T-helper 1 cell treated with Interleukin-12 subunit alpha and Interleukin-12 subunit beta and Interleukin-4 antibody, amounts not matched to agents 30 μg/mL and 1 μg/mL, for 36 hours (primary cell): ENCODE measurements around the gene EEF1B2.
"Not testable (repeated sequence)": the region's sequence is repeated elsewhere in the genome, so short reads cannot be mapped to it uniquely, and the experiment has no call there.

Experiments
- H3K27ac Mint-ChIP-seq: one replicate; pipeline ENCODE4 v1.8.0; 2021; ENCODE audit warnings: mild to moderate bottlenecking, mixed read lengths
- H3K27me3 Mint-ChIP-seq: one replicate; pipeline ENCODE4 v1.8.0; 2021; ENCODE audit warnings: low read depth, mixed read lengths
- H3K36me3 Mint-ChIP-seq: one replicate; pipeline ENCODE4 v1.8.0; 2021; ENCODE audit warnings: low read depth, mixed read lengths
- H3K4me1 Mint-ChIP-seq: one replicate; pipeline ENCODE4 v1.8.0; 2021; ENCODE audit warnings: low read depth, mixed read lengths
- H3K4me3 Mint-ChIP-seq: one replicate; pipeline ENCODE4 v1.8.0; 2021; ENCODE audit warnings: mild to moderate bottlenecking, moderate library complexity, mixed read lengths
- H3K9me3 Mint-ChIP-seq: one replicate; pipeline ENCODE4 v1.8.0; 2021; ENCODE audit warnings: mixed read lengths

EEF1B2 gene

DNA sequence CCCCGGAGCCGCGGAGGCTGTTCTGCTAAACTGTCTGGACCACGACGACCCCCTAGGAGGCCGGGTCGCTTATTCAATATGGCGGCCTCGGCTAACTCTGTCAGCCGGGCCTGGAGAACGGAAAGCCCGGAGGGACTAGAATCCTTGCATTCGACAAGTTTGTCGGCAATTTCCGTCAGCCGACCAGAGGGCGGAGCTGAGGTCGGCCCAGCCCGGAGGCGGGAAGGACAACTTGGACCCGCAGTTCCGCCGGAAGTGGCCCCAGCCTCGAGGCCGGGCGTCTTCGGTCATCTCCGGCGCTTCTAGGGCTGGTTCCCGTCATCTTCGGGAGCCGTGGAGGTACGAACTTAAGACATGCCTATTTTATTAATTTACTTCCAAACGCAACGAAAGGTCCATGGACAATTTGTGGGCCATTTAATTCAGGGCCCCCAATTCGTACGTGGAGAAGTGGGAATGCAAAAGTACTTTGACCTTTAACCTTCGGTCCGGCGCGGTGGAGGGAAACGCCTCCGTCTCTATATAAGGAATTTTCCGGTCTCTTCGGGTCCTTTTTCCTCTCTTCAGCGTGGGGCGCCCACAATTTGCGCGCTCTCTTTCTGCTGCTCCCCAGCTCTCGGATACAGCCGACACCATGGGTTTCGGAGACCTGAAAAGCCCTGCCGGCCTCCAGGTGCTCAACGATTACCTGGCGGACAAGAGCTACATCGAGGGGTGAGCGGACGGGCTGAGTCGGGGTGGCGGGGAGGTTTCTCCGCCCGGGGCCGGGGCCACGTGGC is at the start of gene EEF1B2, which contains the start of gene NDUFS1:
EEF1B2 (plus strand) TSS at position 550 of the 779 bp plus-strand sequence; CDS start at position 635, 85 bp downstream.
NDUFS1 (minus strand) TSS at position 99 of the 779 bp plus-strand sequence. CDS start 5,766 bp downstream, outside the sequence.
- Mint-ChIP-seq H3K27ac (peak within 1 kb of the TSS; percentile 96), H3K27me3 (no peaks in the 10 kb centered on the region), H3K36me3 (peaks cover 42% of the 10 kb centered on the region), H3K9me3 (no peaks in the 10 kb centered on the region), H3K4me3 (peak within 1 kb of the TSS; percentile 98), H3K4me1 (peaks cover 46% of the 10 kb centered on the region)

DNA sequence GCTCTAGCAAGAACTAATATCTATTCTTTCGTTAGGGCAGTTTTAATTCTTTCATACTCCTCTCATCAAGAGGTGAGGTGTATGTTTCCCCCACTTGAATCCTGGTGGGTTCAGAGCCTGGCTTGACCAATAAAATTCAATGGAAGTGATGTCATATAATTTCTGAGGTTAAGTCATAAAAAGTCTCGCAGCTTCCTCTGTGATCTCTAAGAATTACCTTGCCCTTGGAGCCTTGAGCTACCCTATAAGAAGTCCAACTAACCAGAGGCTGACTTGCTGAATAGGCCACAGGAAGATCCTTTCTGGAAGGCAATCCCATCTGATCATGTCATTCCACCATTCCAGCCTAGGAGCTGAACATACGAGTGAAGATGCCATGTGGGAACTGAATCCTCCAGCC is 47.6 kb upstream of the EEF1B2 start:
- Mint-ChIP-seq H3K27ac (no peak overlapping the region), H3K4me1 (no peaks in the 10 kb centered on the region), H3K4me3 (no peak overlapping the region), H3K36me3 (peaks cover 4% of the 10 kb centered on the region), H3K9me3 (no peaks in the 10 kb centered on the region), H3K27me3 (no peaks in the 10 kb centered on the region)

DNA sequence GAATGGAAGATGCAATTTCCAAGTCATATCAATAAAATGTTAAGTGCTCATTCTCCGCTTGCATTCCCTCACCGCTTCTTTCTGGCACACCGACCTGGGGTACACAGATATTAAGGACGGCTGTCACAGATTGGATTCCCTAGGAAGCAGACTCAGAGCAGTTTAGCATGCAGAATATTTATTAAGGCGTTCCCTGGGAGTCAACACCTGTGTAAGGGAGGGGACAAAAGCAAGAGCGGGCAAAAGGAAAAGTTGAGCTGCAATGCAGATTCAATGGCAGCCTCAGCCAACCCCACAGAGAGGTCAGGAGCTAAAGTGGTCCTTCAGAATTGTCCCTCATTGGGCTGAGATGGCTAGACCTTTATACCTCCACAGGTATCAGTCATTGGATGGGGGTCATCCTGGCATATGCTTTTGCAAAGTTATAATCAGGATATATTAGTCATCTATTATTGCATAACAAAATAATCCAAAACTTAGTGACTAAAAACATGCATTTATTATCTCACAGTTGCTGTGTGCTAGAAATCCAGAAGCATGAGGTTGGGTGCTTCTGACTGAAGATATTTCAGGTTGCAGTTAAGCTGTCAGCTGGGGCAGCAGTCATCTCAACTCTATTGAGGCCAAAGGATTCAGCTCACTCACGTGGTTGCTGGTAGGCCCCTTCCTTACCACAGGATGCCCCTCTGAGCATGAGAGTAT is 46.7 kb upstream of the EEF1B2 start:
- Mint-ChIP-seq H3K27ac (no peak overlapping the region), H3K36me3 (peaks cover 4% of the 10 kb centered on the region), H3K4me1 (no peaks in the 10 kb centered on the region), H3K27me3 (no peaks in the 10 kb centered on the region), H3K4me3 (no peak overlapping the region), H3K9me3 (no peaks in the 10 kb centered on the region)

DNA sequence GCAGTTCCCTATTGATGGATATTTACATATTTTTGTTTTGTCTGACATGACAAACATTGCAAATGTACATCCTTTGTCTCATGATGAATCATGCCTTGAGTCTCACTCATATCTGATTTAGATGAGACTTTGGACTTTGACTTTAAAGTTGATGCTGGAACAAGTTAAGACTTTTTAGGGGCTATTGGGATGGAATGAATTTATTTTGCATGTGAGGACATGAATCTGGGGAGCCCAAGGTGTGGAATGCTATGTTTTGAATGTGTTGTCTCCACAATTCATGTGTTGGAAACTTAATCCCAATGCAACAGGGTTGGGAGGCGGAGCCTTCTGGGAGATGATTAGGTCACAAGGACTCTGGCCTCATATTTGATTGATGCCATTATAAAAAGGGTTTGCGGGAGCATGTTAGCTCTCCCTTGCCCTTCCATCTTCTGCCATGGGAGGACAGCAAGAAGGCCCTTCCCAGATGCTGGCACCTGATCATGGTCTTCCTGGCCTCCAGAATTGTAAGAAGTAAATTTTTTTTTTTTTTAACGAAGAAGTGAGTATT is 44.6 kb upstream of the EEF1B2 start:
- peaks cover 8% of the 10 kb centered on the region for H3K36me3 Mint-ChIP-seq
- no peak overlapping the region for H3K4me3 Mint-ChIP-seq
- no peak overlapping the region for H3K27ac Mint-ChIP-seq
- no peaks in the 10 kb centered on the region for H3K4me1 Mint-ChIP-seq
- H3K9me3 Mint-ChIP-seq = peaks cover 2% of the 10 kb centered on the region
- no peaks in the 10 kb centered on the region for H3K27me3 Mint-ChIP-seq

GRCh38 chr2:206116278-206116677 is 43.4 kb upstream of the EEF1B2 start:
- no peaks in the 10 kb centered on the region for H3K4me1 Mint-ChIP-seq
- no peaks in the 10 kb centered on the region for H3K27me3 Mint-ChIP-seq
- no peak overlapping the region for H3K4me3 Mint-ChIP-seq
- no peak overlapping the region for H3K27ac Mint-ChIP-seq
- H3K9me3 Mint-ChIP-seq = peaks cover 7% of the 10 kb centered on the region
- peaks cover 18% of the 10 kb centered on the region for H3K36me3 Mint-ChIP-seq

DNA sequence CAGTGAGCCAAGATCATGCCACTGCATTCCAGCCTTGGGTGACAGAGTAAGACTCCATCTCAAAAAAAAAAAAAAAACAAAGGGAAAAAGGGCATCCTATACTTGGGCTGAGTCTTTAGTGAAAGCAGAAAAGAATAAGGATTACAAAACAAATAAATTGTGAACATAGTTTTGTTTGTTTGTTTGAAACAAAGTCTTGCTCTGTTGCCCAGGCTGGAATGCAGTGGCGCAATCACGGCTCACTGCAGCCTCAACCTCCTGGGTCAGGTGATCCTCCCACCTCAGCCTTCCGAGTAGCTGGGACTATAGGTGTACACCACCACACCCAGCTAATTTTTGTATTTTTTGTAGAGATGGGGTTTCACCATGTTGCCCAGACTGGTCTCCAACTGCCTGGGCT is 37.1 kb upstream of the EEF1B2 start:
- not testable (repeated sequence) for H3K27me3 Mint-ChIP-seq, H3K4me3 Mint-ChIP-seq, H3K9me3 Mint-ChIP-seq, H3K4me1 Mint-ChIP-seq, H3K27ac Mint-ChIP-seq
- peaks cover 33% of the 10 kb centered on the region for H3K36me3 Mint-ChIP-seq

DNA sequence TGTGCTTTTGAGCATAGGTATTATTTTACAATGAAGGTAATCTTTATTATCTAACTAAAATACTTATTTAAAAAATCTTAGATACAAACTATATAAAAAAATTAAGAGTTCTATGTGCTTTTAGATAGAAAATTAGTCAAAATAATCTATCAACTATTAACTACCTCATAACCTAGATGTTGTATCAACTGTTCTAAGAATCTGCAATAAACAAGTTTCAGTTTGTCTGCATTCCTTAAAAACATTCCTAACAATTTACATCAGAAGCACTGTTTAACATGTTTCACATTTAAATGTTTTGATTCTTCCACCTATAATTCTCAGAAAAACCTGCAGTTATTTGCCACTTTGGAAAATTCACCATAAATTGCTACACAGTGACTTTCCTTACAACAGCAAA is 33.8 kb upstream of the EEF1B2 start:
- no peak overlapping the region for H3K27ac Mint-ChIP-seq
- H3K4me1 Mint-ChIP-seq = no peaks in the 10 kb centered on the region
- H3K36me3 Mint-ChIP-seq = peaks cover 27% of the 10 kb centered on the region
- H3K4me3 Mint-ChIP-seq = no peak overlapping the region
- H3K9me3 Mint-ChIP-seq = no peaks in the 10 kb centered on the region
- no peaks in the 10 kb centered on the region for H3K27me3 Mint-ChIP-seq

- Mint-ChIP-seq H3K4me3 (no peak overlapping the region), H3K4me1 (no peaks in the 10 kb centered on the region), H3K27me3 (no peaks in the 10 kb centered on the region), H3K9me3 (no peaks in the 10 kb centered on the region), H3K27ac (no peak overlapping the region), H3K36me3 (peaks cover 19% of the 10 kb centered on the region)
Measured at GRCh38 chr2:206127656-206128055, 32.0 kb upstream of the EEF1B2 start.

DNA sequence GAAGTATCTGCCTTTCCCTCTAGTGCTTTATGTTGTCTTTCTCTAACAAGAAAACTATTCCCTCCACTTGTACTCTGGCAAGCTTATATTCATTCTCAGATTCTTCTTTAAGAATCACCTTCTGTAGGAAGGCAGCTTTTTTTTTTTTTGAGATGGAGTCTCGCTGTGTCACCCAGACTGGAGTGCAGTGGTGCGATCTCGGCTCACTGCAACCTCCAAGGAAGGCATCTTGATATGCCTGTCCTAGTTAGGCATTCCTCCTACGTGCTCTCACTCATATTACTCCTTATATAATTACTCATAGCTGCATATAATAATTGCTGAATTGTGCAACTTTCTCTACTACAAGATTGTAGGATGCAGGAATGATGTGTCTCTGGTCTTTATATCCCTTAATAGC is 16.2 kb upstream of the EEF1B2 start:
- Mint-ChIP-seq H3K9me3 (no peaks in the 10 kb centered on the region), H3K4me1 (no peaks in the 10 kb centered on the region), H3K36me3 (peaks cover 40% of the 10 kb centered on the region), H3K27me3 (no peaks in the 10 kb centered on the region), H3K4me3 (no peak overlapping the region), H3K27ac (no peak overlapping the region)

DNA sequence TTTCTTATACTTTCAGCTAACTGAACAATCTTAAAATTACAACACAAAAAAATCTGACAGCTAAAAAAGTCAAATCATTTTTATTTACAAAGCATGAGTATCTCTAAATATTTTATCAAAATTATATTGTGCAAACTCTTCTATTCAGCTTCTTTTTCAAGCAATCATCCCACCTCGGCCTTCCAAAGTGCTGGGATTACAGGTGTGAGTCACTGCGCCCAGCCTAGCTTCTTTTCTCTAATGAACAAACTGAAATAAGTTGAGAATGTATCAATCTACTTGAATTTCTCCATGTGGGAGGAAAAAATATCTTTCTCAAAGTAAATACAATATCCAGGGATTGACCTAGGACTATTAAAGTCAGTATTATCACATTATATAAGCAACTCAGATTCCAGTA is 15.3 kb upstream of the EEF1B2 start:
- Mint-ChIP-seq H3K27ac (no peak overlapping the region), H3K4me3 (no peak overlapping the region), H3K36me3 (peaks cover 45% of the 10 kb centered on the region), H3K9me3 (no peaks in the 10 kb centered on the region), H3K4me1 (no peaks in the 10 kb centered on the region), H3K27me3 (no peaks in the 10 kb centered on the region)

GRCh38 chr2:206145665-206146064 is 14.0 kb upstream of the EEF1B2 start:
- no peak overlapping the region for H3K27ac Mint-ChIP-seq
- H3K4me1 Mint-ChIP-seq = peaks cover 5% of the 10 kb centered on the region
- H3K4me3 Mint-ChIP-seq = no peak overlapping the region
- no peaks in the 10 kb centered on the region for H3K27me3 Mint-ChIP-seq
- no peaks in the 10 kb centered on the region for H3K9me3 Mint-ChIP-seq
- H3K36me3 Mint-ChIP-seq = peaks cover 49% of the 10 kb centered on the region

DNA sequence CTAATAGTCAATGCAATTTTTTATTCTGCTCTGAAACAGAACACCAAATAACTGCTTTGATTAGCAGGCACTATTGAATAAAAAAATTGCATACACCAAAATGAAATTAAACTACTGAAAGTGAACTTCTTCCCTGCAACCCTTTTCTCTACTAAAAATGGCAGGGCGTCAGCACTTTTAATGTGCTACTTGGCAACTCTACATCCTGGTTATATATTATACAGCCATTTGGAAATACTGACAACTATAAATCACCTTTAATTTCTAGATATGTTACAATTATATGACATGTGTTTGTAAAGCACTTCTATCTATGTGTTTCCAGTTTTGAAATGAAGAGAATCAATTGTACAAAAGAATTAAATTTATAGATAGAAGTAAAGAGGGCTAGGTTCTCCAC is 10.4 kb upstream of the EEF1B2 start:
- Mint-ChIP-seq H3K27me3 (no peaks in the 10 kb centered on the region), H3K4me3 (no peak overlapping the region), H3K36me3 (peaks cover 41% of the 10 kb centered on the region), H3K9me3 (no peaks in the 10 kb centered on the region), H3K27ac (no peak overlapping the region), H3K4me1 (peaks cover 5% of the 10 kb centered on the region)

DNA sequence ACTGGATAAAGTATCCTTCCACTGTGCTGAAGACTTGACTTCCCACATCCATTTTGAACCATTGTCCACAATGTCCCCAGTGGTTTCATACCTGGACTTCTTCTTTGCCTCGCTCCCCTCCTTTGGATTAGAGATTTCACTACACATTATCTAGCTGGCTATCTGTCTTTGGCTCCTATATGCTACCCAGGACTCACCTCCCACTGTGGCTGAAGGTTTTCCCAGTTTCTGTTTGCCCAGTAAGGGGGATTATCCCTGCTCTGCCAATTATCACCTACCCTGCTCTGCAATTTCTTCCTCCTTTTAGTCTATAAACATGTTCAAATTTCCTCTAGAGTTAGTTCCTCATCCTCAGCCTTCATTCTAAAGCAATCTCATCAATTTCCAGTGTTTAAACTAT is 9.5 kb upstream of the EEF1B2 start:
- Mint-ChIP-seq H3K27me3 (no peaks in the 10 kb centered on the region), H3K4me3 (no peak overlapping the region), H3K27ac (no peak overlapping the region), H3K36me3 (peaks cover 37% of the 10 kb centered on the region), H3K4me1 (peaks cover 5% of the 10 kb centered on the region), H3K9me3 (no peaks in the 10 kb centered on the region)

DNA sequence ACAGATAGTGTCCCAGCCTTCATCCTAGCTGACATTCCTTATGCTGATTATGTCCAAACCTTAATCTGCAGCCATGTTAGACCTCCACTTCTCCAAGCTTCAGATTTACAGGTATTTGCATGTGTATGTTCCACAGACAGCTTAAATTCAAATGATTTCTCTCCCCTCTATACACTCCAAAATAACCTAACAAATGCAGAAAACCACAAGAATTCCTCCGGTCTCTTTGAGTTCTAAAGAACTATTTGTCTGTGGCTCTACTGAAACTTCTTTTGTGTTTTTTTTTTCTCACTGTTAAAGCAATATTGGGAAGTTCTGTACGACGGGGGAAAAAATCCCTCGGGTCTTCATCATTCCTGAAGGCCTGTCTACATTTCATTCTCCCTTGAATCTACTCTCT is 9.1 kb upstream of the EEF1B2 start:
- H3K9me3 Mint-ChIP-seq = no peaks in the 10 kb centered on the region
- H3K27me3 Mint-ChIP-seq = no peaks in the 10 kb centered on the region
- H3K36me3 Mint-ChIP-seq = peaks cover 32% of the 10 kb centered on the region
- no peak overlapping the region for H3K4me3 Mint-ChIP-seq
- peaks cover 5% of the 10 kb centered on the region for H3K4me1 Mint-ChIP-seq
- no peak overlapping the region for H3K27ac Mint-ChIP-seq

- Mint-ChIP-seq H3K4me1 (peaks cover 21% of the 10 kb centered on the region), H3K4me3 (no peak overlapping the region)
Measured at GRCh38 chr2:206154197-206154596, 5.5 kb upstream of the EEF1B2 start.

More at GRCh38 chr2:206154197-206154596, 5.5 kb upstream of the EEF1B2 start:
- Mint-ChIP-seq H3K27ac (no peak overlapping the region), H3K9me3 (no peaks in the 10 kb centered on the region), H3K36me3 (peaks cover 19% of the 10 kb centered on the region), H3K27me3 (no peaks in the 10 kb centered on the region)
